ENCODE measurements around the gene KCTD14.
"Not testable (repeated sequence)": the region's sequence is repeated elsewhere in the genome, so short reads cannot be mapped to it uniquely, and the experiment has no call there.

The KCTD14 gene

DNA sequence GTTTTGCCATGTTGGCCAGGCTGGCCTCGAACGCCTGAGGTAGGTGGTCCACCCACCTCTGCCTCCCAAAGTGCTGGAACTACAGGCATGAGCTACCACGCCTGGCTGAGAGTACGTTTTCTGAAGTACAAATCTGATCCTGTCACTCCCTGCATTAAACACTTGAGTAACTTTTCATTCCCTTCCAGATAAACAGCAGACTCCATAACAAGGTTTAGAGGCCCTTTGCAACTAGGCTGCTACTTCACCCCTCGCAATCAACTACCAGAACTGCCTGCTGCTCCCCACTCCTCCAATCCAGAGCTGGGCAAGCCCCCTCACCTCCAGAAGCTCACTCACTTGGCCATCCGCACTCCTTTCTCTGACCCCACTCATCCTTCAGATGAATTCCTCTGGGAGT lies 1.5 kb downstream of the KCTD14 start:
- no peak for DNase-seq

DNA sequence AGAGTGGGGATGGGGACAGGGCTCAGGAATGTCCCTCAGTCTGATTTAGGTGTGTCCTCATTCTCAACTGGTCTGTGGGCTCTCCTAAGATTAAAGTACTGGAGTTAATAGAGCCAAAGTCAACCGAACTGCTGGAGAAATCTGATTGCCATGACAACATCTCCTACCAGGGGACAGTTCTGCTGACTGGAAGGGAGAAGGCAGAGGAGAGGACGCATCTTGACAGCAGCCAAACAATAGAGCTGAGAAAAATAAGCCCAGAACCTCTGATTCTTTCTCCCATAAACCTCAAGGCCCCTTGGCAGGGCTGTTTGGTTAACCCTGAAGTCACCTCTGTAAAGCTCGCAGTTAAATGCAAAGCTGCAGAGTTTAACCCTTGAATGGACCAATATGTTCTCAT lies 2.8 kb downstream of the KCTD14 start:
- DNase-seq = no peak

- no peak for DNase-seq
Measured at GRCh38 chr11:78019808-78020207, 3.3 kb downstream of the KCTD14 start.

- no peak for DNase-seq
Measured at GRCh38 chr11:78015878-78016277, 7.2 kb downstream of the KCTD14 start.

GRCh38 chr11:78014937-78015520 lies 8.0 kb downstream of the KCTD14 start:
- not testable (repeated sequence) for DNase-seq

DNA sequence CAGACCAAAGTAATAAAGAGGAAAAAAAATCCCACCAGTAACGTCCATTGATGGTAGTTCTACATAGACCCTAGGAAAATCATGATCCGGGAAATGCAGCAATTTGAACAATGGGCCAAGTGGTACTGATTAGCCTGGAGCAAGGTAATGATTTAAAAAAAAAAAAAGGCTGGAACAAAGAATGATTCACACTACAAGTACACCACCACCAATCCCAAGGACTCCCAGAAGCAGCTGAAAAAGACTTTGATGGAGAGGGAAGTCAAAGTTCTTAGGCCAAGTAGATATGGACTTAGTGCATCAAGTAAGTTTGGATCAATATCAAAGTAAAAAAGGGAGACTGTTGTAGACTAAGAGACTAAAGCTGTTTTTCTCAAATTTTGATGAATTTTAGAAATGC lies 11.8 kb downstream of the KCTD14 start:
- no peak for DNase-seq

DNA sequence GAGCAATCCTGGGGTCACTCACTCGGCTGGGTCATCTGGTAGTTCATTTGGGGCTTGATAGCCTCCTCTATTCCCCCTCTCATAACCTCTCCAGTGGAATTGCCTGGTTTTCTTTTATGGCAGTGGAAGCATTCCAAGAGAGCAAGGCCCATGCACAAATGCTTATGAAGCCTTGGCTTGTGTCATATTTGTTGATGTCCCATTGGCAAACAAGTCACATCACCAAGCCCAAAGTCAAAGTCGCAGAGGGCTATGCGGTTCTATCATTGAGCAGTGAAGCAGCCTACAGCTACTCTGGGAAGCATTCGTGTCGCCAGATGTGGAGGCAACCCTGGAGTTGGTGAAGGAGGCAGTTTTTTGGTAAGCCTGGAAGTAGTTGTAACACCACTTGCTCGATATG lies 12.3 kb downstream of the KCTD14 start:
- no peak for DNase-seq

- no peak for DNase-seq
Measured at GRCh38 chr11:78010304-78010703, 12.8 kb downstream of the KCTD14 start.

DNA sequence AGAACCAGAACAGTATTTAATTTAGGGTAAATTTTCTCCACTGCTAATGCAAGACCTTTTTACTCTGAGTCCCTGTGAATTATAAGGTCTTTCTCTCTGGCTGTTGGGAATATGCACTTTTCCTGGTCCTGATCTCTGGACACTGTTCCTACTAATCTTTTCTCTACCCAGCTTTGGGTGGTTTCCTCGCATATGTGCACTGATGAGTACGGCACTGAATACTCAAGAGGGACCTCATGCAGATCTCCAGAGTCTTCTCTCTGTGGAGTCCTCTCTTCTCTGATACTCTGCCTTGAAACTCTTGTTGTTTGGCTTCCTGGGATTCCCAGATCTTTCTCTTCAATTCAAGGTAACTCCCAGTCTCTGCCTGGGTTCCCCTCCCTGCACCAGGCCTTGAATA lies 14.0 kb downstream of the KCTD14 start:
- no peak for DNase-seq

GRCh38 chr11:78000193-78000592 lies 22.9 kb downstream of the KCTD14 start:
- peak; percentile 28 to 30 for DNase-seq

DNA sequence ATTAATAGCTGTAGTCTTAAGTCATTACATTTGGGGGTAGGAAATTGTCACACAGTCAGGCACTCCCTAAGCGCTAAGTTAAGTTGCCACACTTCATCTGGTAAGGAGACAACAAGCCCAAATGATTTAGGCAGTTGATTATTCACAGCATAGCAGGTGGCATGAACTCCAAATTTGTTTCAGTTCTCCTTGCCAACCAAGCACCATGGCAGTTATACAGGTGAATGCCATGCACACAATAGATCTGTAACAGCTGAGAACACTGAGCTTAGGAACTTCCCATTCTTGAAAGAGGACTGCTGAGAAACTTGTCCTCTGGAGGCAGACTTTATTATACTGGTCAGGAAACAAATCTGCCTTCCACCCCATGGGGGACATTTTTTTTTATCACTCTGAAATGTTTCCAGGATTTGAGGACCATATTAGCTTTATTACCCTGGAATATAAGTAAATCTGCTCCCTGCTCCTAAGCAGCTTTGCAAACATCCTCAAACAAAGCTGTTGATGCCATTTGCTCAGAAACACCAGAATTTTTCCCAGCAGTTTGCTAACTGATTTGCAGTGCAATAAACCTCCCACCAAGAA lies 23.5 kb downstream of the KCTD14 start:
- DNase-seq = no peak

- DNase-seq = peak; percentile 99
Measured at GRCh38 chr11:77994434-77995362, 28.4 kb downstream of the KCTD14 start, which contains the start of gene INTS4. TSS of gene INTS4 (minus strand) at chr11:77994668. CDS start at chr11:77994643, 25 bp downstream.

DNA sequence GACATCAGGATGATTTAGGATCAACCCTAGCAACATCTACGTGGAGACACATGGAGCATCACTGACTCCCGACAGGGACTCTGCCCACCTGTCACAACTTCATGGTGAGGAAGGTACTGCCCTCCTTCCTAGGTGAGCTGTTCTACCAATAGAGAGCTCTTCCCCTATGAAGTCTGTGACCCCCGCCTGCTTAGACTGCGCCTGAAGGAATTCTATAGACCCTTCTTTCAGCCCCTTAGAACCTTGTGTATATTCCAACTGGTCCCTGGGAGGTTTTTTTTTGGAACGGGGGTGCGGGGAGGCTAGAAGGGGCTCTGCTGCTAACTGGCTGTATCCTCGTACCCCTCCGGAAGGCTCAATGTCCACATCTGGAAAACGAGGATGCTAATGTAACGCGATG lies 29.2 kb downstream of the KCTD14 start:
- DNase-seq = no peak

DNA sequence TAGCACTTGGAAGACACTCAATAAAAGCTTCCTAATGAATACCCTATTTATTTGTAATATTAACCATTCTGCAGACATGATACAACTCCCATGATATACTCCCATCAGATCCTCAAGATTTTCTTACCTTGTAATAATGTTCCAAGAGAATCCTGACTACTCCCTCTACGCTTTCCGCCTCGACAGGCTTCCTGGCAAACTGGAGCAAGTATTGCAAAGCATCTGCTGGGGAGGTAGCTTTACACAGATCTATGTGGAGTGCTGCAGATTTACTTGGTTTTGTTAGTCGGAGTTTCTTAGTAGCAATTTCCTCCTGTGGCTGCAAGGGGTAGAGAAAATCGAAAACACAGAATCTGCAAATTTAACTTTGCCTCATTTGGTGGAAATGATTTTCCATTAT lies 32.1 kb downstream of the KCTD14 start:
- DNase-seq = no peak

- DNase-seq = not testable (repeated sequence)
Measured at GRCh38 chr11:77986456-77986855, 36.6 kb downstream of the KCTD14 start.

- no peak for DNase-seq
Measured at GRCh38 chr11:77981346-77981947, 41.6 kb downstream of the KCTD14 start.

DNA sequence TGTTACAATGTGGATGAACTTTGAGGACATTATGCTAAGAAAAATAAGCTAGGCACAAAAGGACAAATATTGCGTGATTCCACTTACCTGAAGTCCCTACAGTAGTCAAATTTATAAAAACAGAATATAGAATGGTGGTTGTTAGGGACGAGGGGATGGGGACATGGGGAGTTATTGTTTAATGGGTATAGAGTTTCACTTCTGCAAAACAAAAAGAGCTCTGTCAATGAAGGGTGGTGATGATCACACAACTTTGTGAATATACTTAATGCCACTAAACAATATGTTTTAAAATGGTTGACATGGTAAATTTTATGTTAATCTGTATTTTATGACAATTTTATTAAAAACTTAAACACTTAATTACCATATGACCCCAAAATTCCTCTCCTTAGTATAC lies 54.7 kb downstream of the KCTD14 start:
- peak; percentile 1 to 19 for DNase-seq

DNA sequence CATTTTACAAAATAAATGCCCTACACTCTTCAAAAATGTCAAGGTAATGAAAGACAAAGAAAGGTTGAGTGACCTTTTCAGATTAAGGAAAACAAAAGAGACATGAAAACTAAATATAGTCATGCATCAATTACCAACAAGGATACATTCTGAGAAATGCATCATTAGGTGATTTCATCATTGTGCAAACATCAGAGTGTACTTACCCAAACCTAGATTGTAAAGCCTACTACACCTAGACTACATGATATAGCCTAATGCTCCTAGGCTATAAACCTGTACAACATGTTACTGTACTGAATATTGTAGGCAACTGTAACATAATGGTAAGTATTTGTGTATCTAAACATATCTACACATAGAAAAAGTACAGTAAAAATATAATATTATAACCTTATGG lies 55.3 kb downstream of the KCTD14 start:
- DNase-seq = no peak

DNA sequence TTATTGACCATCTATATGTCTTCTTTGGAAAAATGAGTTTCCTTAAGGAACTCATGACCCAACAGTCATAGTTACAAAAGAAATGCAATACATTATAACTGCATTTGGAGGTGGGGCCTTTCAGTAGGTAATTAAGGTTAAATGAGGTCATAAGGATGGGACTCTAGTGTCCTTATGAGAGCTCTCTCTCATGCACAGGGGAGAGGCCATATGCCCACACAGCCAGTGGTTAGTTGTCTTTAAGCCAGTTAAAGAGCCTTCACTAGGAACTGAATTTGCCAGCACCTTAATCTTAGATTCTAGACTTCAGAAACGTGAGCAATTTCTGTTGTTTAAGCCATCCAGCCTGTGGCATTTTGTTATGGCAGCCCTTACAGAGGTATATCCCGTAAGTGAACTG lies 56.0 kb downstream of the KCTD14 start:
- DNase-seq = no peak

DNA sequence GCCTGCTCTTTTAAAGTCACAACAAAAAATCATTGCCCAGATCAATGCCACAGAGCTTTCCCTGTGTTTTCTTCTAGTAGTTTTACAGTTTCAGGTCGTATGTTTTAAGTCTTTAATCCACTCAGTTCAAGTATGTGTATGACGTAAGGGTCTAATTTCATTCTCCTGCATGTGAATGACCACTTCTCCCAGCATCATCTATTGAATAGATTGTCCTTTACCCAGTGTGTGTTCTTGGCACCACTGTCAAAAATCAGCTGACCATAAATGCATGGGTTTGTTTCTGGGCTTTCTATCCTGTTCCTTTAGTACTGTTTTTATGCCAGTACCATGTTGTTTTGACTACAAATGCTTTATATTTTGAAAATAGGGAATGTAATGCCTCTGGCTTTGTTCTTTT lies 56.7 kb downstream of the KCTD14 start:
- no peak for DNase-seq

Measured in inflammatory macrophage (primary cell).